CD4-positive, alpha-beta T cell (primary cell): ENCODE data around the gene GALNTL6. TPM values are rescaled to one million over a fixed set of nuclear protein-coding genes. Genes with fewer than 3 reads are reported as not detected.

Experiments
- ATAC-seq: fragments of 200-7000 bp; cut with Tn5 transposase; one replicate; pipeline ENCODE4 v1.10.0; 2022; ENCODE audit warnings: mild to moderate bottlenecking; ENCODE audit not compliant: poor library complexity
- CTCF ChIA-PET: fragments of 350-600 bp; sonication (Branson Sonifier 250); formaldehyde crosslinking; loops from one replicate; lab custom pipeline; 2021; ENCODE audit warnings: antibody characterized with exemption, inconsistent platforms; lab: Charles Lee
- POLR2A ChIA-PET: fragments of 350-600 bp; sonication (Branson Sonifier 250); formaldehyde crosslinking; loops from one replicate; lab custom pipeline; 2021; ENCODE audit warnings: antibody characterized with exemption, inconsistent platforms; lab: Charles Lee
- DNase-seq, 14 experiments: peaks; one replicate each; pipeline ENCODE4 v3.0.0-alpha.2; 2013 to 2020; ENCODE audit warnings: mixed read lengths in 2 of 14
- H3K27ac ChIP-seq, 2 donors: one replicate each; pipeline versions ENCODE4 v1.5.1 to v1.7.0; 2013; ENCODE audit warnings: low read length in 2 of 2, low read depth in 1 of 2, mild to moderate bottlenecking in 1 of 2
- H3K27me3 ChIP-seq, 2 experiments: 1 replicate in 1 of 2; 2 replicates in 1 of 2; pipeline versions ENCODE4 v1.6.1 to v1.7.0; 2013; ENCODE audit warnings: low read length in 2 of 2, control low read depth in 1 of 2, mild to moderate bottlenecking in 1 of 2, moderate library complexity in 1 of 2; ENCODE audit not compliant: insufficient read depth in 2 of 2, control insufficient read depth in 1 of 2
- H3K36me3 ChIP-seq: one replicate; pipeline ENCODE4 v1.6.1; 2013; ENCODE audit warnings: low read length, control low read depth; ENCODE audit not compliant: insufficient read depth
- H3K4me1 ChIP-seq: one replicate; pipeline ENCODE4 v1.6.1; 2013; ENCODE audit warnings: low read length, control low read depth; ENCODE audit not compliant: insufficient read depth
- H3K4me3 ChIP-seq: one replicate; pipeline ENCODE4 v1.5.1; 2013; ENCODE audit warnings: mild to moderate bottlenecking, low read length, moderate library complexity
- H3K9me3 ChIP-seq, 2 experiments: 1 replicate in 1 of 2; 2 replicates in 1 of 2; pipeline versions ENCODE4 v1.6.1 to v1.7.0; 2013; ENCODE audit warnings: low read length in 2 of 2, mild to moderate bottlenecking in 2 of 2, control low read depth in 1 of 2, moderate library complexity in 1 of 2; ENCODE audit not compliant: control insufficient read depth in 1 of 2, insufficient read depth in 1 of 2
- H3K27ac Mint-ChIP-seq: one replicate; pipeline ENCODE4 v1.8.0; 2020; ENCODE audit warnings: mixed read lengths
- H3K27me3 Mint-ChIP-seq: one replicate; pipeline ENCODE4 v1.8.0; 2021; ENCODE audit warnings: mixed read lengths
- H3K36me3 Mint-ChIP-seq: one replicate; pipeline ENCODE4 v1.8.0; 2021; ENCODE audit warnings: low read depth, mixed read lengths
- H3K4me1 Mint-ChIP-seq: one replicate; pipeline ENCODE4 v1.8.0; 2021; ENCODE audit warnings: low read depth, mixed read lengths
- H3K4me3 Mint-ChIP-seq: one replicate; pipeline ENCODE4 v1.8.0; 2020; ENCODE audit warnings: mild to moderate bottlenecking, mixed read lengths
- H3K9me3 Mint-ChIP-seq: one replicate; pipeline ENCODE4 v1.8.0; 2020; ENCODE audit warnings: mixed read lengths
- CTCF ChIP-seq: fragments of 200-600 bp; IDR thresholded peaks from one replicate; pipeline ENCODE4 v1.8.0; 2022; ENCODE audit warnings: antibody characterized with exemption, mild to moderate bottlenecking
- intact Hi-C, 2 experiments: fragments of 100-400 bp; cut with DNase I in 1 of 2; cut with micrococcal nuclease in 1 of 2; formaldehyde crosslinking; loops; one replicate each; pipeline versions ENCODE4 v1.15.1 to v1.9.0; 2023 to 2025; cut with DNase I, micrococcal nuclease
- total RNA-seq, 174 experiments: library from RNA in 2 of 174; stranded (reverse) in 2 of 174; gene quantifications; one replicate each; pipeline ENCODE4 v1.2.3 and lab custom pipeline; 2021 to 2026

Gene GALNTL6
- total RNA-seq, 2 experiments from 2014 or later: not detected

- ATAC-seq (no peak), DNase-seq (no peak)
- Mint-ChIP-seq H3K9me3 (no peaks in the 10 kb centered on the region), H3K27ac (no peak overlapping the region), H3K27me3 (no peaks in the 10 kb centered on the region), H3K4me3 (no peak overlapping the region), H3K36me3 (no peaks in the 10 kb centered on the region), H3K4me1 (no peaks in the 10 kb centered on the region)
- no peaks in the 10 kb centered on the region for H3K9me3 ChIP-seq
- H3K27me3 ChIP-seq: no peaks in the 10 kb centered on the region
- intact Hi-C loops: no loop called here
- no peak overlapping the region for H3K27ac ChIP-seq
- no peaks in the 10 kb centered on the region for H3K36me3 ChIP-seq
- H3K4me1 ChIP-seq: no peaks in the 10 kb centered on the region
- CTCF ChIA-PET: no interaction called here
- H3K4me3 ChIP-seq: no peak overlapping the region
- no peak for TF ChIP-seq CTCF
- POLR2A ChIA-PET: no interaction called here
These were observed 965.4 kb downstream of the GALNTL6 start for GRCh38 chr4:172778583-172778982.

GRCh38 chr4:172780566-172781081 lies 967.4 kb downstream of the GALNTL6 start:
- intact Hi-C loops: no loop called here
- no peak for TF ChIP-seq CTCF
- ChIA-PET POLR2A (no interaction called here), CTCF (no interaction called here)
- no peak for DNase-seq
- Histone ChIP-seq H3K36me3 (no peaks in the 10 kb centered on the region), H3K27me3 (no peaks in the 10 kb centered on the region), H3K4me3 (no peak overlapping the region), H3K4me1 (no peaks in the 10 kb centered on the region), H3K27ac (no peak overlapping the region), H3K9me3 (no peaks in the 10 kb centered on the region)
- Mint-ChIP-seq H3K4me3 (no peak overlapping the region), H3K36me3 (no peaks in the 10 kb centered on the region), H3K4me1 (no peaks in the 10 kb centered on the region), H3K9me3 (no peaks in the 10 kb centered on the region), H3K27ac (no peak overlapping the region), H3K27me3 (no peaks in the 10 kb centered on the region)
- ATAC-seq: no peak

- intact Hi-C loops: no loop called here
- no peaks in the 10 kb centered on the region for H3K9me3 ChIP-seq
- H3K27ac ChIP-seq: no peak overlapping the region
- H3K36me3 ChIP-seq: no peaks in the 10 kb centered on the region
- Mint-ChIP-seq H3K27ac (no peak overlapping the region), H3K4me1 (no peaks in the 10 kb centered on the region), H3K9me3 (no peaks in the 10 kb centered on the region), H3K36me3 (no peaks in the 10 kb centered on the region), H3K27me3 (no peaks in the 10 kb centered on the region), H3K4me3 (no peak overlapping the region)
- DNase-seq (no peak), ATAC-seq (no peak)
- CTCF ChIA-PET: no interaction called here
- no peaks in the 10 kb centered on the region for H3K27me3 ChIP-seq
- no peak overlapping the region for H3K4me3 ChIP-seq
- no peak for TF ChIP-seq CTCF
- H3K4me1 ChIP-seq: no peaks in the 10 kb centered on the region
- POLR2A ChIA-PET: no interaction called here
These were observed 972.4 kb downstream of the GALNTL6 start for GRCh38 chr4:172785613-172786012.
